Inferior parietal cortex (tissue), 1 donor: ENCODE data around the gene TP53I11.

Source experiments
- DNase-seq: peaks from one replicate; pipeline ENCODE4 v3.0.0-alpha.2; 2016; ENCODE audit errors: extremely low spot score

TP53I11 gene

DNA sequence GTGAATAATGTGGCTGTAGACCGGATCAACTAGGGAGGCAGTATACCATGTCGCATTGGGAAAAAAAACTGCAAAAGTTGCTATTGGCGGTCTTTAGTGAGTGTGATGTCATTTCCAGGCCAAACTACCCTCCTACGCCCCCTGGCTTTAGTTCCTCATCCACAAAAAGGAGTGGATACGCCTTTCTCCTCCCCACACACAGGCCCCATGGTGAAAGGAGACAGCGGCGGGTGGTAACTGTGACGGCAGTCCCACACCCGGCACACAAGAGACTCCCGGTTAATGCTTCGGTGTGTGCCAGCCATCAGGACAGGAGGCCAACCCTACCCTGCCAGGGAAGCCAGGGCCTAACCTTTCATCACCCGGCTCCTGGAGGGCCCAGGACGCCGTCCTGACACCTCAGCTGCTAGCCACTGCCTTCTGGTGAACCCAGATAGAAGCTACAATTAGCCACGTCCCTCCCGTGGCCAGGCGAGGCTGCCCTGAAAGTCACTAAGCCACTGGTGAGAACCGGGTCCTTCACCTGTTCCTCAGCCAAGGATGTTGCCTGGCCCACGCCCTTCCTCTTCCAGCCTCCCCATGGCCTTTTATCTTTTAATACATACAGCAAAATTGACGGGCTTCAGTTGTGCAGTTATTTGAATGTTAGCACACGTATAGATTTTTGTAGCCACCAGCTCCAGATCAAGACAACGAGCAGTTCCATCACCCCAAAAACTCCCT, 10.8 kb downstream of the TP53I11 start:
- DNase-seq = no peak

DNA sequence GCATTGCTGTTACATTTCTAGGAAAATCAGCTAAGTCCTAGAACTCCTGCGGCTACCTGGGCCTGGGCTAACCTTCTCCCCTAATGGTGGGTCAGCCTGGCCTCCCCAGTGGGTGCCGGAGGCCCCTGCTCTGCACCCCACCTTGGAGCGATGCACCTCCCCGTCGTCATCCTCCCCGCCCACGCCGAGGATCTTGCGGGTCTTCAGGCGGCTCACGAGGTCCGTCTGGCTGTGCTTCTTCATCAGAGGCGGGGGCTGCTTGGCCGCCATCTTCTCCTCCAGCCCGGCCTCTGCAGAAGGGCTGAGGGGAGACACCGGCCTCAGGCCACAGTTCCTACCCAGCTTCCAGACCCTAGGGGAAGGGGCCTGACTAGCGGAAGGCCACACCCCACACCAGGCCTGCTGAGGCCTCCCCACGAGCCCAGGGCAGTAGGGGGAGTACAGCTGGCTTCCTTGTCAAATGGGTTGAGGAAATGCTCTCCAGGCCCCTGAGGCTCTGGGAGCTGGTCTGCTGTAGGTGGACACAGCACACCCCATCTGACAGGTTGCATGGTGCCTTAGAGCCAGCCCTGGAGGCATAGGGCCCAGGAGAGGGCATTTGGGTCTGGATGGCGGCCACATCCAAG, 12.5 kb downstream of the TP53I11 start:
- no peak for DNase-seq

DNA sequence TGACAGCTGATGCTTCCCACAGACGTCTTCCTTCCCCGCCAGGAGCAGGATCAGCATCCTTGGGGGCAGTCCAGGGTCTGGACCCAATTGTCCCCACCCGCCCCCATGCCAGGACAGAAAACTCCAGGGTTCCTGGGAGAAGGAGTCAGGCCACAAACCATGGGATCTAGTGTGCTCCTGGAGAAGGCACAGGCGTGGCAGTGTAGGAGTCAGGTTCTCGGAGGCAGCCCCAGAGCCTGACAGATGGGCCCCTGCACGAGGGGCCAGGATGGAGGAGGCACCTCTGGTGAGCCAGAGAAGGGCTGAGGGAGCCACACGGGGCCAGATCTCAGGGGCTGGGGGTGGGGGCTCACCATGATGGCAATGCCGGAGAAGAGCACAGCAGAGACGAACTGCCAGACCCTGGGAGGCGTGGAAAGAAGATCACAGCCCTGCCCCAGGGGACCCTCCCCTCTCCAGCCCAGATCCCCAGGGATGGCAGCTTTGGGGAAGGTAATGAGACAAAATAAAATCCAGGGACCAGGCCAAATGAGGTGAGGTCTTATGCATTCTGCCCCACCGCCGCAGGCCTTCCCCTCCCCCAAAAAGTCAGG, 13.6 kb downstream of the TP53I11 start:
- no peak for DNase-seq

DNA sequence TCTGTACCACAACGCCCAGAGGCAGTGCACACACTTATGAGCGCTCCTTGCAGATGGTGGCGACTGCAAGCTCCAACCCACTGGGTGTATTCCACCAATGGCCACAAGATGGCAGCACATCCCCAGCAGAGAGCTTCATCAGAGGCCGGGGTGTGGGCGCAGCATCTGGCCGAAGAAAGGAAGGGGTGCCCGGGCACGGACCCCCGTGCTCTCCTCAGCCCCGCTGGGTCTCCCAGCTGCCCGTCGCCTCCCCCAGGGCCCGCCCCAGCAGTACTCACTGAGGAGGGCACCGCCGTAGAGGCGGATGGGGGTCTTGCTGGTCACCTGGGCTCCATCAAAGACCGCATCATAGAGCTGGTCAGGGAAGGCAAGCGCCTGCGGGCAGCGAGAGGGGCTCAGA, 14.2 kb downstream of the TP53I11 start:
- DNase-seq = peak; percentile 92

DNA sequence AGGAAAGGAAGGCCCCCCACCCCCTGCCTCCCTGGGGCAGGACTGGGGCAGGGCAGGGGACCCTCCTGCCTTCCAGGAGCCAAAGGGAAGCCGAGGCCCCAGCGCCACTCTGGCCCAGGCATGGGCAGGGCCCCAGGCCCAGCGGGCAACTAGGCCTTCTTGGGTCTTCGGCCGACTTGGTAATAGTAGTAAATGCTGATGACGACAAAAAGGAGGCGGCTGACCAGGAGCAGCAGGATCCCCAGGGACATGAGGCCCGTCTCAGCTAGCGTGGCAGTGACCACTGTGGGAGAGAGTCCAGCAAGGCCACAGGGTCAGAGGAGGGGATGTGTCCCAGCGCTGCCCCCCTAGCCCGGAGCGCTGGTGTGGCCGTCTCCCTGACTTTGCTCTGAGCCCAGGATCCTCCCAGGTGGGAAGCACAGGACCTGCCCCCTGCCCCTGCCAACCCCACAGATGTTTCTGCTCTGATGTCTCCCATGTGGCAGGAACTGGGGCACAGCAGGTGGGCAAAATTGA, 15.9 kb downstream of the TP53I11 start:
- no peak for DNase-seq

DNA sequence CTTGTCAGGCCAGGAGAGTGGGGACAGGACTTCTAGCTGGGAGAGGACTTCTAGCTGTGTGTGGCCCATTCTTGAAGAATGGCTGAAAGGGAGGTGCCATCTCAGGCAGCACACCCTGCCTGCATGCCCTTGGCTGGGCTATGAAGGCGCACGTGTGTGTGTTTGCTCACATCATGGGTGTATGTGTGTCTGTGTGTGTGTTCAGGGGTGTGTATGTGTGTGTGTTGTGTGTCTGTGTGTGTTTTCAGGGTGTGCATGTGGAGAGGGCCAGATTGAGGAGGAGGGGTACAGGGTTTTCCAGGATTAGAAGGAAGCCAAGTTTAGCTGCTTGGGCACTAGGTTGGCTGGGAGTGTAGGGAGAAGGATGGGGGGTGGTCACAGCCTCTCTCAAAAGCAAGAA, 16.6 kb downstream of the TP53I11 start:
- DNase-seq = no peak

DNA sequence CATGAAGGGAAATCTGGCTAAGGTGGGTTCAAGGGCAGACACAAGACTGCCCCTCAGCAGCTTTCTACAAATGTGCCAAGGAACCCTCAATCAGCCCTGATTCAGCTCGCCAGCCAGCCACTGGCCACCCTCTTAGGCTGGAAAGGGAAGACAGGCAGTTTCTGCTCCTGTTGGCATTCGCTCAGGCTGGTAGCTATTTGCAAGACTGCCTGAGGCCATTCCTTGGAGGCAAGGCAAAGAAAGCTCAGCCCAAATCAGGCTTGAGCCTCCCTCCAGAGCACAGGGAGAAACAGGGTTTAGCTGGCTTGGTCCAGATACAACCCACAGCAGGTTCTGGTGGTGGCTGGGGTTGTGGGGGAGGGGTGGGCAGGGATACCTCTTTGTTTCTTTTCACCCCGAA, 19.2 kb downstream of the TP53I11 start:
- no peak for DNase-seq

DNA sequence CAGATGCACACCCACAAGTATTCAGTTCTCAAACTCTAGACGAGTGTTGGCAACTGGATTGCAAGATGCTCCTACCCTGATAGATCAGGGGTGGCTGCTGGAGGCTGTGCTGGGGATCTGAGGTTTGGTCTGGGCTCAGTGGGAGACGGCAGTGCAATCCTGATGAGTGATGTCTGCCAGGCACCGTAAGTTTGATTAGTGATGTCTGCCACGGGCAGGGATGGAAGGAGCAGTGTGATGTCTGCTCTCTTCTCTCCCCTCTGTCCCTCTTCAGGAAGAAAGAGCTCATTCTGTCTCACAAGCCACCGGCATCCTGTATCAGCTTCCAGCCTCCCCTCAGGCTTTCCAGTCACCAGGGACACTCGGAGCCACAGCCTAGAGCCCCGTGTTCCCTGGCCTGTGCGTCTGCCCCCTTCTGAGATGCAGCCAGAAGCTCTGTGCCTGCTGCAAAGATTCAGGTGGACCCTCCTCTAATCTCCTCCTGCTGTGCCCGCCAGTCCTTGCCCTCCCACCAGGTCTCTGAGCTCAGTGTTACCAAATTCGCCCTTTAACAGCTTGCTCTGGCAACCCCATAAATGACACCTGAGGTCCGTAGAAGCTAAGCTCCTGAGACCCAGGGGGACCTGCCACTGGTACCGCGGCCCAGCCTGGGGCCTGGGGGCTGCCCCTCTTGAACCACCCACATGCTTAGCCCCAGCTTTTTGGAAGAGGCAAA, 19.9 kb downstream of the TP53I11 start:
- DNase-seq = no peak

DNA sequence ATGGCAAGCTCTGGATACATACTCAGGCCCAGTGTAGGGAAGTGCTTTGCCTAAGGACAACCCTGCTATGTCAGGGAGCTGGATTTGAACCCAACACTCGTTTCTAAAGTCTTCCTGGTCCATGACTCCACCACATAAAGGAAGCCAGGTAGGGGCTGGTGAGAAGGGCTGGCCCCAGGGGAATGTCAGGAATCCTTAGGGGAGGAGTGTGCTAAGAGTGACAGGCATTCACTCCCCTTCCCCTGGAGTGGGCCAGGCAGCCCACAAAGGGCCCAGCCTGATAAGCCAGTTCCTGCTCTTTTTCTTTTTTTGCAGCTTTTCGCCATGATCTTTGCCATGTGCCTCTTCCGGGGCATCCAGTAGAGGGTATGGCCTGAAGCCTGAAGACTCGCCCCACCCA, 21.9 kb downstream of the TP53I11 start:
- no peak for DNase-seq

DNA sequence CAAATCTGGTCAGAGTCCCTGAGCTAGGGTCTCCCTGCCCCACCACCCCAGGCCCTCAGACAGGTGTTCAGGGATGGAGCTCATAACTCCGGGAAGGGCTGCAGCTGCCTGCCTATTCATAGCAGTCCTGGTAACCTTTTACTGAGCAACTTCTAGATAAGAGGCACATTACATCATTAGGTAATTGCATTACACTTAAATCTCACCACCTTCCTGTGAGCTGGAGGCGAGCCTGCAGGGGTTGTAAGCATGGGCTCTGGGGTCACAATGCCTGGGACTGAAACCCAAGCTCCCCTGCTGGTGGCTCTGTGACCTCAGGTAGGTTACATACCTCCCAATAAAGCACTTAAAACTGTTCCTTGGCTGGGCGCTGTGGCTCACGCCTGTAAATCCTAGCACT, 22.5 kb downstream of the TP53I11 start:
- no peak for DNase-seq

DNA sequence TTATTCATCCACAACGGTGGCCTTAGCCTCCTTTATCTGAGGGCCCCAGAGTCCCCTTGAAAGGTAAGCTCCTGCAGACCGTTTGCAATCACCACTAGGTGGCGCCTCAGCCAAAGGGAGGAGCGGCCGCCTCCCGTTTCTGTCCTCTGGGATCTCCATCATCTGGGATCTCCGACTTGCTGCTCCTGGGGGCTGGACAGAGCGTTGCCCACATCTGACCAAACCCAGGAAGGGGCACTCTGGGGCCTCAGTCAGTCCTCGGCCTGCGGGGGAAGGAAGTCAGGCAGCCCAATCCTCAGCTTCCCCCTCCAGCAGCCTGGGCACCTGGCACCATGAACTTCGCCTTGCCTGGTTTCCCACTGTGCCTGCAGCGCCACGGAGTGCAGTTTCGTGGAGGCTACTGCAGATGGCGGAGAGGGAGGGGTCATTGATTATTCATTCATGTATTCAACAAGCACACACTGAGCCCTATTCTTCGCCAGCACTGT, 23.5 kb downstream of the TP53I11 start:
- DNase-seq = peak; percentile 91

DNA sequence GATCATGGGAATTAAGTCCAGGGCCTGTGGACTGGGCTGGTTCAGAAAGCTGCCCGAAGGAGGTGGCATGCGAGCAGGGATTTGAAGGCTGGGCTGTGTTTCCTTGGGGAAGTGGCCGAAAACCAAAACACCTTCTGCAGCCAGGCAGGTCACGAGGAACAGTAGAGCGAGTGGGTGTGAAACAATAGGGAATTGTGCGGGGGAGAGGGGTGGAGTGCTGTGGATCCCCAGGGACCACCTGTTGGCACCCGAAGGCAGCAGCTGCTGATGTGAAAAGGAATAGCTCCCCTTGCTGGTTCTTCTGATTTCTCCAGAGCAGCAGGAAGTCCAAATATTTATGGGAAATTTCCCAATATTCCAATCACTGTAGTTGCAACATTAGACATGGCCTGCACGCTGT, 24.6 kb downstream of the TP53I11 start:
- no peak for DNase-seq

DNA sequence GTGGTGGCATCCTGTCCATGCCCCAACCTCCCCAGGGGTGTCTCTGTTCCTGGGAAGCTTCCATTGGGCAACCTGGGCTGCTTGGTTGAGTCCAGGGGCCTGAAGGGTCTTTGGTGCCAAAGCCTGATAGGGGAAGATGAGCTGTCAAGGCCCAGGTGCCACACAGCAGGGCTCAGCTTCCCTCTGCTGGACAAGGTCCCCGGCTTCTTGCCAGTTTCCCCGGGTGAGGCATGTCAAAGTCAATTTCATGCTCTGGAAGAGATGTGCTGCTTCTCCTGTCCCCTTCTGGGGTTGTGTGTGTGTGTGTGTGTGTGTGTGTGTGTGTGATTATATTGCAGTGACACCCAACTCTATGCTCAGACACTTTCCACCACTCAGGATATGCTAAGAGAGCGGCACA, 26.9 kb downstream of the TP53I11 start:
- DNase-seq = no peak

DNA sequence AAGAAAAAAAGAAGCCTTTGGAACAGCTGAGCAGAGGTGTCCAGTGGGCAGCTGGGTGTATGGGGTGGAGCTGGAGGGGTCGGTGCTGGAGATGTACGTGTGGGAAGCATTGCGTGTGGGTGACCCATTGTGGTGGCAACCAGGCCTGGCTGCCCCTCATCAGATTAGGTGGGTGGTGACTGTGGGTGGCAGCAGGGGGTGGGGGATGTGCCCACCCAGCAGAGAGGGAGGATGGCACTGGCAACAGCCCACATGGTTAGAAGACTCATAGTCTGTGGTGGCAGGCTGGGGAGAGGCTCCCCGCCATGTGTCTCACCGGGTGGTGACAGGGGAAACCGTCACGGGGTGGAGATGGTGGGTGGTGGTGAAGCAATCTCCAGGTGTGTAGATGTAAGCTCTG, 27.6 kb downstream of the TP53I11 start:
- DNase-seq = no peak

DNA sequence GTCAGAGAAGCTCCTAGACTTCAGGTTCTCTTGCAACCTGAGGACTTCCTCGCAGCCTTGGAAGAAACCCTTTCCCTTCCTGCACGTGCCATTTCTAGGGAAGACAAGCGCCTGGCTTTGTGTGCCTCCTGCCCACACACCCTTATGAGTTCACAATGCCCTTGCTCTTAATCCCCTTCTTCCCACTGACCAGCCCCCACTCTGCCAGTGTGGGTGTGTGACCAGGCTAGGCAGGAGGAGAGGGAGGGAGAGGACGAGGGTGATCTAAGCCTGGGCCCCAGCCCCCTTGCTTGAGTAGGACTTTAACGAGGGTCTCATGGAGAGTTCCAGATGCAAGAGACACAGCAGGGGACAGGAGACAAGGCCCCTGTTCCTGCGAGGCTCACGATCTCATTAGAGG, 30.2 kb downstream of the TP53I11 start:
- DNase-seq = no peak

DNA sequence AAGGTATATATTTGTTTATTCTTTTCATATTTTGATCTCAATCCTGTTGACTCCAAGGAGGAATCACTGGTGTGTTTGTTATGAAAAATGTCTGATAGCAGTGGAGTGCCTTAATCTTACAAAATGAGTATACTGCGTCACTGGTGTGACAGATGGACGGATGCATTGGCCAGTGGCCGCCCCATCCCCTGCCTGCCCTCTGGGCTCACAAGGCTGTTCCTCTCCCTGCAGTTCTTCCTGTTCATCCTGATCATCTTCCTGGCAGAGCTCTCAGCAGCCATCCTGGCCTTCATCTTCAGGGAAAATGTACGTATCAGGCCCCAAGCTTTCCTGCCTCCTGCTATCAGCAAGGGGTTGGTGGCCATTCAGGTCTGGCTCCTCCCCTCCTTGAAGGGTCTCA, 32.9 kb downstream of the TP53I11 start:
- no peak for DNase-seq

DNA sequence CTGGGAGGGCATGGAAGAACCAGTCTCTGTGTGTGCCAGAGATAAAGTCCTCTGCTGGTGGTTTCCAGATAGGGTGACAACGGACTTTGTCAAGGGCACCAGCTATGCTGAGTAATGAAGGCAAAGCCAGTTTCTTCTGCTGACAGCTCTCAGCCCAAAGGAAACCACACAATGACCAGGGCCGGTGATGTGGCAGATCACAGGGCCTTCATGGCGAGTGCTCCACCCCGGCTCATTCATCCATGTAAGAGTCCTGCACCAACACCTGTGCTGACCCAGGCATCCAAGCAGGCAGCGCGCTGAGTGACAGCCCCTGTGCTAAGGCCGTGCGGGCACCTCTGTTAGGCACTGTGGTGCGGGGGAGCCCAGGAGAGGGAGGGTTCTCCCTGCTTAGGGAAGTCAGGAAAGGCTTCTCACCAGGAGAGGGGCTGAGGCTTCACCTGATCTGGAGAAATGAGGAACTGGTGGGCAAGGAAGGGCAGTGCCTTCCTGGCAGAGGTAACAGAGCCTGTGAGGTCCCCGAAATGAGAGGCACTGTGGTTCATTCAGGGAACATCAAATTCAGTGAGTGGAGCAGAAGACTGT, 33.8 kb downstream of the TP53I11 start:
- DNase-seq = no peak

DNA sequence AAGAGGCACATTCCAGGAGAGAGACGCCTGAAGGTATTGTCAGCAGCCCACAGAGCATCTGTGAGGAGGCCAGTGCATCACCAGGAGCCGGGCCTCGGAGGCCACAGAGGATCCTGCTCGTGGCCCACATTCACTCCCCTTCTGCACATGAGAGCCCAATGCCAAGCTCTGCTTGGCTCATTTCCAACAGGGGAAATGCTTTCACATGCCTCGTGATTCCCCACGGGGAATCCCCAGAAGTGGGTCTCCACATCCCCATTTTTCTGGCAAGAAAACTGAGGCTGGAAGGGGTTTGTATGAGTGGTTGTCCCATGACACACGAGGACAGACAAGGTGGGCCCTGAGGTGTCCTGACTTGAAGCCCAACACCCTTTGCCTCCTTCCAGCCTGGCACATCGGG, 34.4 kb downstream of the TP53I11 start:
- no peak for DNase-seq

DNA sequence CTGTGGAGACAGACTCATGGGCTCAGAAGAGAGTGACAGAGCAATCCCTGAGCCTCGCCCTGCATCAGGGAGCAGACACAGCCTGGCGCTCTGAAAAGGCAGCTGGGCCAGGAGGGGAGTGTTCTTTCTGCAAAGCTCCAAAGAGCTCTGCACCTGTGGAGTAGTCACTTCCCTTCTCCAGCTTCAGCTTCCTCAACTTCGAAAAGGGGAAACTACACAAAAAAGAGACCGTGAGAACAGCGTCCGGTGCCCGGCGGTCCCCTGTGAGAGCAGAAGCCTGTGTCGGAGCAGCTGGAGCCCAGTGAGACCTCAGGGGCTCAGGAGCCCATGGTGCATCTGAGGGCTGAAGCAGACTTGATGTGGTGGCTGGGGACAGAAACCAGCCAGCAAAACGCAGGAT, 35.1 kb downstream of the TP53I11 start:
- DNase-seq = no peak

DNA sequence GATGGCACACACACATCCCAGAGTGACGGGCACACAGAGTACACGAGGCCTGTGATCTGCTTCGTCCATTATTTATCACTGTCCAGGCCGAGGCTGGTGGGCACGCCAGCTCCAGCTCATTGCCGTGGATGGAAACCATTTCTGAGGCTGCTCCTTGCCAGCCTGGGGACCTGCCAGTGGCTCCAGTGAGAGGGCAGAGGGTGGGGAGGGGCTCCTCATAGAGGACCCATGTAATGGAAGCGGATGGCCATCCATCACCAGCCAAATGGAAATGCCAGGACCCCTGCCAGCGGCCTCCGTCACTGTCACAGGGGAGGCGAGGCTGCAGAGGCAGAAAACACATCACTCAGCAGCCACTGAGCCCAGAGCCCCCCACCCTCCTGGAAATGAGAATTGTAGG, 35.7 kb downstream of the TP53I11 start:
- DNase-seq = no peak

DNA sequence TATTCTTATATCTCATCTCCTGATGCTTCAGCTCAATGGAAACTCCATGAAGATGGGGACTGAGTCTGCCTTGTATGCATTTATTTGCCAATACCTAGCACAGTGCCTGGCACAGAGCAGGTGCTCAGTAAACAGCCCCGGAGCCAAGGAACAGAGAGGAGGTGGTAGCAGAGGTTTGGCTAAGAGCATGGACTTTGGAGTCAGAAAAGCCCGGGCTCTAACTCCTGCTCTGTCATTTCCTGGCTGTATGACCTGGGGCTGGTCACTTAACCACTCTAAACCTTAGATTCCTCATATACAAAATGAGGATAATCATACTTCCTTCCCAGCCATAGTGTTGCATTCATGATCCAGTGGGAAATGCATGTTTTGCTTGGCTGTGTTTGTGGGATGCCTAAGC, 36.6 kb downstream of the TP53I11 start:
- no peak for DNase-seq

DNA sequence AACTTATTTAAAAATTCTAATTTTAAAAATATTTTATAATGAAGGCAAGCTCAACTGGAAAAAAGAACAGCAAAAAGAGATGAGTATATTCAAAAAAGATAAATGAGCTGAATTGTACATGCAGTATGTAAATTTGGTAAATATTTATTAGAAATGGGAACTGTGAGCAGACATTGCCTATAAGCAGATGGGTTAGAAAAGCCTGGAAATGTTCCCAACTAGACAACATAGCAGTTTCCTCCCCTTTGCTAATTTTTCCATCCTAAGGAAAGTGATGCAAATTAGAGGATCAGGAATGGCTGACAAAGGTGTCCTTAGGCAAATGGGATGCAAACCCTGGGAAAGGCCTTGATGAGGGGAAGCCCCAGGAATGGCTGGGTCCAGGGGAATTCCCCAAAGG, 37.2 kb downstream of the TP53I11 start:
- no peak for DNase-seq
